B cell (primary cell): ENCODE data around the gene ELMO1.

Experiments used
- CTCF ChIP-seq: fragments of 200-600 bp; IDR thresholded peaks from one replicate; pipeline ENCODE4 v1.8.0; 2022; ENCODE audit warnings: antibody characterized with exemption, mild to moderate bottlenecking
- EZH2 ChIP-seq: IDR thresholded peaks from 2 replicates; pipeline ENCODE4 v1.6.1; 2012; ENCODE audit warnings: borderline replicate concordance, low read depth, mild to moderate bottlenecking, moderate library complexity, low read length; ENCODE audit not compliant: insufficient read depth, poor library complexity, severe bottlenecking

- TF ChIP-seq EZH2 (no peak), CTCF (no peak)
Measured at GRCh38 chr7:36964297-36964696, 484.4 kb downstream of the ELMO1 start.
